D341Med (cell line): ENCODE results near the gene BTBD18.
A peak's percentile ranks its signal among the peaks of the same experiment; 100 is the strongest.

Source experiments
- DNase-seq: peaks from one replicate; pipeline ENCODE4 v3.0.0; 2012; ENCODE audit warnings: low spot score

Gene BTBD18

GRCh38 chr11:57751676-57752253 lies at the start of gene BTBD18:
TSS of gene BTBD18 (minus strand) at chr11:57751819. CDS start at chr11:57751188, 631 bp downstream.
- DNase-seq: peak; percentile 61

- DNase-seq: no peak
Observed at GRCh38 chr11:57801183-57801485, 49.5 kb upstream of the BTBD18 start.

- DNase-seq: peak; percentile 72
Observed at GRCh38 chr11:57800444-57801182, 49.0 kb upstream of the BTBD18 start.

- DNase-seq: no peak
Observed at GRCh38 chr11:57798905-57799559, 47.4 kb upstream of the BTBD18 start.

- DNase-seq: no peak
Observed at GRCh38 chr11:57793351-57794115, 41.9 kb upstream of the BTBD18 start.

GRCh38 chr11:57792870-57793269 lies 41.3 kb upstream of the BTBD18 start:
- no peak for DNase-seq

- DNase-seq: no peak
Observed at GRCh38 chr11:57792060-57792541, 40.5 kb upstream of the BTBD18 start.

- DNase-seq: no peak
Observed at GRCh38 chr11:57791321-57792059, 39.9 kb upstream of the BTBD18 start.

- no peak for DNase-seq
Observed at GRCh38 chr11:57788703-57789088, 37.1 kb upstream of the BTBD18 start.

- no peak for DNase-seq
Observed at GRCh38 chr11:57787920-57788702, 36.5 kb upstream of the BTBD18 start.

- no peak for DNase-seq
Observed at GRCh38 chr11:57787006-57787604, 35.5 kb upstream of the BTBD18 start.

GRCh38 chr11:57786436-57786835 lies 34.8 kb upstream of the BTBD18 start:
- no peak for DNase-seq

- no peak for DNase-seq
Observed at GRCh38 chr11:57785072-57785471, 33.5 kb upstream of the BTBD18 start.

- DNase-seq: no peak
Observed at GRCh38 chr11:57781529-57781943, 29.9 kb upstream of the BTBD18 start.

GRCh38 chr11:57779276-57779675 lies 27.7 kb upstream of the BTBD18 start:
- no peak for DNase-seq

- DNase-seq: peak; percentile 69
Observed at GRCh38 chr11:57778318-57779037, 26.9 kb upstream of the BTBD18 start.

GRCh38 chr11:57777969-57778317 lies 26.3 kb upstream of the BTBD18 start:
- DNase-seq: no peak

- no peak for DNase-seq
Observed at GRCh38 chr11:57776577-57777210, 25.1 kb upstream of the BTBD18 start.

GRCh38 chr11:57776031-57776521 lies 24.5 kb upstream of the BTBD18 start:
- no peak for DNase-seq
